Measurements from ENCODE around the gene FOXP1.

DNA sequence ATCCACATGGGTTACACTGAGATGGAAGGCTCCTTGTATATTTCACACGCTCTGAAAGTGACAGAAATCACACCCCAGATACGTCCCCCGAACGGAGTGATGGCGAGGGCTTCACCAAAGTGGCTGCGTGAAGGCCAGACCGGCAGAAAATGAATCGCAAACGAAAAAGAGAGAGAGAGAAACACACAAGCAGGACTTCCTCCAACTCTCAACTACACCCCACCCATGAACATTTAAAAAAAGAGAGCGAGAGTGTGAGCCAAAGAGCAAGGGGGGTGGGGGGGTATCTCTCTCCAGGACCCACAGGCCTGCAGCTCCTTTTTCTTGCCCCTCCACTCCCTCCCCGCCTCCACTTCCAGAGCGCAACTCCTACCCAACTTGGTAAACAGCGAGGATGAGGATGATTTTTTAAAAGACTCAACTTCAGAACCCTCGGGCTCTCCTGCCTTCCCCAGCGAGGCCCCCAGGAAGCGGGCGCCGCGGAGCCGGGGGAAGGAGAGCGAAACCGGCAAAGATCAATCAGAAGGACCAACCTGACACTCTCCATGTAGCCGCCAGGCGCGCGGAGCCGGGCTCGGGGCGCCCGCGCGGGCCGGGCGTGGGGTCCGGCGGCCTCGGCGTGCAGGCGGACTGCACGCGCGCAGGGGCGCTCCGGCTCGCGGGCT lies 519.1 kb downstream of the FOXP1 start:
- TF ChIP-seq TAF1 (IDR thresholded peaks at IDR 0.05; ENCODE audit: low read depth, low read length) = no peak
- TF ChIP-seq POLR2AphosphoS5 (IDR thresholded peaks at IDR 0.05; ENCODE audit: low read depth, low read length) = no peak
- TF ChIP-seq POLR2A (IDR thresholded peaks at IDR 0.05; ENCODE audit: low read depth, low read length) = no peak
- TF ChIP-seq SPI1 (IDR thresholded peaks at IDR 0.05; ENCODE audit: low read depth, low read length) = no peak
- TF ChIP-seq POU2F2 (IDR thresholded peaks at IDR 0.05; ENCODE audit: low read depth, low read length) = no peak
- TF ChIP-seq PAX5 (IDR thresholded peaks at IDR 0.05; ENCODE audit: insufficient read depth, low read length, severe bottlenecking) = no peak
